Gastrocnemius medialis (tissue), 4 donors: Measurements from ENCODE around the gene LRRC28.

ENCODE experiments used
- CTCF ChIP-seq, 5 experiments: fragments of 450-650 bp in 3 of 5; fragments of 200-600 bp in 2 of 5; sonication (generic) in 2 of 5; IDR thresholded peaks in 4 of 5; conservative IDR thresholded peaks in 1 of 5; 1 replicate in 4 of 5; 2 replicates in 1 of 5; pipeline ENCODE4 v1.5.1; 2016 to 2019; ENCODE audit warnings: antibody characterized with exemption in 5 of 5, mild to moderate bottlenecking in 3 of 5, moderate library complexity in 3 of 5
- POLR2A ChIP-seq, 2 donors: fragments of 450-650 bp; IDR thresholded peaks; one replicate each; pipeline ENCODE4 v1.6.1; 2017; ENCODE audit warnings: antibody characterized with exemption in 2 of 2, mild to moderate bottlenecking in 2 of 2, moderate library complexity in 2 of 2

DNA sequence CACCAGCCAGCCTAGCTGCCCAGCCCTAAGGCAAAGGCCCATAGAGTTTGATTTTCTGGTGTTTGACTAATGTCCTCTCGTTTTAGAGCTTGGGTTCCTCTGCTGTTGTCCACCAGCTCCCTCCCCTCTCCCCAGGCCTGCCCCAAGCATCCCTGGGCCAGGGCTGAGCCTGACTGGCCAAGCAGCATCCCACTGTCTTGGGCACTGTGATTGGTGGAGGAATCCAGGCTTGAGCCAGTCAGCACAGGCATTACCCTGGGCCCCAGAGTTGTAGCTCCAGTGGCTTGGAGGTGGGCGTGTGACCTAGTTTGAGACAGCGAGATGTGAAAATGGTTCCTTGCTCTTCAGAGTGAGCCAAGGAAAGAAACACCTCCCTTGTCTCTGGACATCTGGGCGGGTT is 159.2 kb downstream of the LRRC28 start:
- TF ChIP-seq CTCF (IDR thresholded peaks at IDR 0.05 in 4 of 5, conservative IDR thresholded peaks at IDR 0.05 in 1 of 5), result no peak
- no peak for TF ChIP-seq POLR2A (IDR thresholded peaks at IDR 0.05)
